Fibroblast of lung (primary cell): Measurements from ENCODE around the gene UIMC1.

ENCODE experiments used
- CTCF ChIP-seq, 2 donors: IDR thresholded peaks in 1 of 2; conservative IDR thresholded peaks in 1 of 2; 1 replicate in 1 of 2; 2 replicates in 1 of 2; pipeline ENCODE4 v1.5.1; 2011 to 2012; ENCODE audit warnings: low read length in 2 of 2, control low read depth in 1 of 2, inconsistent platforms in 1 of 2, low read depth in 1 of 2, mild to moderate bottlenecking in 1 of 2
- EZH2 ChIP-seq: IDR thresholded peaks from 2 replicates; pipeline ENCODE4 v1.5.1; 2012; ENCODE audit warnings: low read length, control low read depth, mild to moderate bottlenecking; ENCODE audit errors: missing control alignments

GRCh38 chr5:177003649-177004048 lies 2.9 kb downstream of the UIMC1 start:
- TF ChIP-seq CTCF (conservative IDR thresholded peaks at IDR 0.05 in 1 of 2, IDR thresholded peaks at IDR 0.05 in 1 of 2; ENCODE audit: low read depth in 1 of 2, low read length in 2 of 2) (no peak), EZH2 (no peak)
